Measurements from ENCODE around the gene VAT1L. TPM values are rescaled to one million over a fixed set of nuclear protein-coding genes. Genes with fewer than 3 reads are reported as not detected.

VAT1L gene
- total and polyA plus RNA-seq, 12 donors = 18.1 to 103 (median 38.2) TPM

DNA sequence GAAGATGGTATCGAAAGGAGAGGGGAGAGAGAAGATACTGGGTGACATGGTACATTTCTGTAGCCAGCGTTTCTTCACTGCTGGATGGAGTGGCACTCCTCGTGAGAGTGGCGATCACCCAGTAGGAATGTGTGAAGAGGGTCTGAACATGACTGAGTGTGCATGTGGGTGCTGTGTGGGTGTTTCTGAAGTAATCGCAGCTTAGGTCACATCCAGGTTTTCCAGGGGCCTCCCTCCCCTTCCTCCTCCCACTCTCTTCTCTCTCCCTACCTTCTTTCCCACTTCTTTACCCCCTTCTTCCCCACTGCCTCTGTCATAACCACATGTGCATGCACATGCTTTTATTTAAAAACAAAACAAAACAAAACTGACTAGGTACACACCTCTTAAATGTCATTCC, 235.8 kb downstream of the VAT1L start:
- Histone ChIP-seq H3K36me3 (replicated peaks in 1 of 2) (no peaks in the 10 kb centered on the region), H3K27ac (no peak overlapping the region), H3K4me1 (replicated peaks in 1 of 2) (no peaks in the 10 kb centered on the region), H3K27me3 (peaks cover 3% of the 10 kb centered on the region), H3K9me3 (replicated peaks in 1 of 3) (no peaks in the 10 kb centered on the region), H3K4me3 (no peak overlapping the region)
- no peak for DNase-seq
- TF ChIP-seq, protein P1, sequence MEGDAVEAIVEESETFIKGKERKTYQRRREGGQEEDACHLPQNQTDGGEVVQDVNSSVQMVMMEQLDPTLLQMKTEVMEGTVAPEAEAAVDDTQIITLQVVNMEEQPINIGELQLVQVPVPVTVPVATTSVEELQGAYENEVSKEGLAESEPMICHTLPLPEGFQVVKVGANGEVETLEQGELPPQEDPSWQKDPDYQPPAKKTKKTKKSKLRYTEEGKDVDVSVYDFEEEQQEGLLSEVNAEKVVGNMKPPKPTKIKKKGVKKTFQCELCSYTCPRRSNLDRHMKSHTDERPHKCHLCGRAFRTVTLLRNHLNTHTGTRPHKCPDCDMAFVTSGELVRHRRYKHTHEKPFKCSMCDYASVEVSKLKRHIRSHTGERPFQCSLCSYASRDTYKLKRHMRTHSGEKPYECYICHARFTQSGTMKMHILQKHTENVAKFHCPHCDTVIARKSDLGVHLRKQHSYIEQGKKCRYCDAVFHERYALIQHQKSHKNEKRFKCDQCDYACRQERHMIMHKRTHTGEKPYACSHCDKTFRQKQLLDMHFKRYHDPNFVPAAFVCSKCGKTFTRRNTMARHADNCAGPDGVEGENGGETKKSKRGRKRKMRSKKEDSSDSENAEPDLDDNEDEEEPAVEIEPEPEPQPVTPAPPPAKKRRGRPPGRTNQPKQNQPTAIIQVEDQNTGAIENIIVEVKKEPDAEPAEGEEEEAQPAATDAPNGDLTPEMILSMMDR (IDR thresholded peaks at IDR 0.05) = no peak
- no peak for TF ChIP-seq POLR2A (IDR thresholded peaks at IDR 0.05)
- intact Hi-C loops (cut with DNase I) = no loop called here
- WGBS, 4 donors = 76 to 87% (median 81%) methylated on average over 5 of the region's 5 CpGs

DNA sequence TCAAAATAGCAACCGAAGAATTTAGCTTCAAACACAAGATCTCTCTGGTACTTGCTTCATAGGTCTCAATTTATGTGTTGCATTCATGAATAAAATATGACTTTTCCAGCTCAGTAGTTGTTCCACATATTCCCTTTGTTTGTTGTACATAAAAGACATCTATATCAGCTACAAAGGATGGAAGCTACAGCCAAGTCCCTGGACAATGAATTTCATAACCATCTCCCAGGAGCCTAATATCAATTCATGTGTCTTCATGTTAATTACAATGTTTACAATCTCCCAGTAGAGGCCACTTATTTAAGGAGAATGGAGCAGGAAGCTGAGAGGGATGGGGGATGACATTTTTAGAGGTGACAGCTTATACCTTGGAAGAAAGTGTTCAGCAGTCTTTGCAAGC, 237.3 kb downstream of the VAT1L start:
- no peaks in the 10 kb centered on the region for H3K4me1 ChIP-seq (replicated peaks in 1 of 2)
- intact Hi-C loops (cut with DNase I) = no loop called here
- no peak for DNase-seq
- no peak overlapping the region for H3K27ac ChIP-seq
- H3K27me3 ChIP-seq = peaks cover 3% of the 10 kb centered on the region
- H3K4me3 ChIP-seq = no peak overlapping the region
- no peaks in the 10 kb centered on the region for H3K9me3 ChIP-seq (replicated peaks in 1 of 3)
- 78 to 95% (median 88%) methylated on average over 1 of the region's 1 CpG for WGBS, 4 donors
- H3K36me3 ChIP-seq (replicated peaks in 1 of 2) = no peaks in the 10 kb centered on the region
- TF ChIP-seq, protein P1 (IDR thresholded peaks at IDR 0.05) = no peak
- no peak for TF ChIP-seq POLR2A (IDR thresholded peaks at IDR 0.05)

DNA sequence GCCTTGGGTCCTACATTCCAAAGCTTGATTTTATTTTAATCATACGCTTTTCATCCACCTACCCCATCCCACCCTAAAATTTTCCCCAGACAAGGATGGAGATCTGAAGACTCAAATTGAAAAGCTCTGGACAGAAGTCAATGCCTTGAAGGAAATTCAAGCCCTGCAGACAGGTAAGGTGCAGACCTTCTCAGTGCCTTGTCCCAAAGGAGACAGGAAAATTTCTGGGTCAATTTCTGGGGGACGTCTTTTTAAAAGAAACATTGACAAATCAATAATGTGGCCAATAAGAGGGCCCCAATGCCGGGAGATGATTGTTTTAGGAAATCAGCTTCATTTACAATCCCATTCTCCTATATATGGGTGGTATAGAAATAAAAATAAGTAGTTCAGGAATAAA, 239.7 kb downstream of the VAT1L start:
- no peak overlapping the region for H3K4me3 ChIP-seq
- H3K27me3 ChIP-seq = peaks cover 3% of the 10 kb centered on the region
- H3K4me1 ChIP-seq (replicated peaks in 1 of 2) = no peaks in the 10 kb centered on the region
- 29 to 62% (median 42%) methylated on average over 3 of the region's 3 CpGs for WGBS, 4 donors
- H3K27ac ChIP-seq = no peak overlapping the region
- no peak for DNase-seq
- H3K9me3 ChIP-seq (replicated peaks in 1 of 3) = no peaks in the 10 kb centered on the region
- TF ChIP-seq POLR2A (IDR thresholded peaks at IDR 0.05) = no peak
- TF ChIP-seq, protein P1 (IDR thresholded peaks at IDR 0.05) = no peak
- no peaks in the 10 kb centered on the region for H3K36me3 ChIP-seq (replicated peaks in 1 of 2)
- intact Hi-C loops (cut with DNase I) = no loop called here

Other genes starting within 250 kb of the VAT1L start
- 10 to 100 TPM; 15.3 to 62.6 (median 32.9) TPM for gene NUDT7, start 66.0 kb upstream of the VAT1L start, total RNA-seq
- gene NUDT7, start 66.0 kb upstream of the VAT1L start, polyA plus RNA-seq = 10 to 100 TPM; 24.7 to 58.8 (median 41.8) TPM
- not detected for gene CLEC3A, start 234.0 kb downstream of the VAT1L start, total RNA-seq
- gene CLEC3A, start 234.0 kb downstream of the VAT1L start, polyA plus RNA-seq = not detected

All from adrenal gland (tissue), 12 donors.